K562 (cell line): Measurements from ENCODE around the gene RPL22L1. TPM values are rescaled to one million over a fixed set of nuclear protein-coding genes. Genes with fewer than 3 reads are reported as not detected.
A peak's percentile ranks its signal among the peaks of the same experiment; 100 is the strongest.

Source experiments
- ATAC-seq: fragments of 200-7000 bp; cut with Tn5 transposase; 3 replicates; pipeline ENCODE4 v1.9.1; 2020; ENCODE audit warnings: moderate library complexity
- BruUV-seq: library from RNA; stranded (reverse); fragments of 400-500 nt; replicated peaks from 2 replicates; lab custom pipeline; 2021; lab: Mats Ljungman, UMichigan
- CTCF ChIA-PET: fragments of 300-600 bp; formaldehyde crosslinking; extraction: SDS; loops from one replicate; lab custom pipeline; 2021; ENCODE audit warnings: low intra/inter-chr PET ratio; lab: Yijun Ruan, JAX
- POLR2A ChIA-PET: fragments of 300-600, 350-650 bp; sonication (Branson Sonifier 250); formaldehyde crosslinking; extraction: SDS; loops from one replicate; lab custom pipeline; 2021; ENCODE audit warnings: antibody characterized with exemption, inconsistent platforms; lab: Yijun Ruan, JAX
- DNase-seq, 4 experiments: peaks; one replicate each; pipeline versions ENCODE4 v3.0.0 to v3.0.0-alpha.2; 2011 to 2018; ENCODE audit warnings: low spot score in 3 of 4, mixed read lengths in 3 of 4; ENCODE audit errors: extremely low read depth in 1 of 4
- FAIRE-seq: peaks from 2 replicates; lab custom pipeline; 2011; peaks lifted over from hg19 to GRCh38; lab: Jason Lieb, UNC
- H2AFZ ChIP-seq: 2 replicates; pipeline ENCODE4 v1.6.0; 2011; ENCODE audit warnings: low read depth, low read length, control low read depth, inconsistent platforms
- H3K27ac ChIP-seq: fragments of 200-600 bp; 3 replicates; pipeline ENCODE4 v1.8.0; 2011; ENCODE audit warnings: low read depth, mild to moderate bottlenecking, control low read depth, inconsistent platforms, low read length, moderate library complexity, mixed read lengths; ENCODE audit errors: extremely low read depth
- H3K27me3 ChIP-seq, 2 experiments: fragments of 300-600 bp in 1 of 2; 2 replicates in 1 of 2; 3 replicates in 1 of 2; pipeline versions ENCODE4 v1.6.0 to v1.8.0; 2011; ENCODE audit warnings: inconsistent platforms in 2 of 2, low read length in 2 of 2, mild to moderate bottlenecking in 1 of 2, mixed read lengths in 1 of 2, moderate library complexity in 1 of 2; ENCODE audit not compliant: control insufficient read depth in 2 of 2, insufficient read depth in 2 of 2
- H3K36me3 ChIP-seq: fragments of 300-600 bp; 3 replicates; pipeline ENCODE4 v1.8.0; 2011; ENCODE audit warnings: mild to moderate bottlenecking, low read length, inconsistent platforms; ENCODE audit not compliant: control insufficient read depth, insufficient read depth
- H3K4me1 ChIP-seq, 2 experiments: fragments of 200-600 bp in 1 of 2; replicated peaks in 1 of 2; 2 replicates in 1 of 2; 3 replicates in 1 of 2; pipeline versions ENCODE4 v1.5.1 to v1.8.0; 2011; ENCODE audit warnings: inconsistent platforms in 2 of 2, low read length in 2 of 2, mild to moderate bottlenecking in 1 of 2, mixed read lengths in 1 of 2, moderate library complexity in 1 of 2; ENCODE audit not compliant: control insufficient read depth in 2 of 2, insufficient read depth in 2 of 2
- H3K4me2 ChIP-seq: 2 replicates; pipeline ENCODE4 v1.6.1; 2011; ENCODE audit warnings: low read length, control low read depth, inconsistent platforms, mixed read lengths; ENCODE audit not compliant: insufficient read depth
- H3K4me3 ChIP-seq: fragments of 200-600 bp; sonication (generic), shearing (Covaris generic); 2 replicates; pipeline ENCODE4 v1.5.1; 2016; ENCODE audit warnings: control low read depth, inconsistent platforms
- H3K79me2 ChIP-seq: fragments of 200-600 bp; 3 replicates; pipeline ENCODE4 v1.8.0; 2011; ENCODE audit warnings: low read length, inconsistent platforms; ENCODE audit not compliant: control insufficient read depth, insufficient read depth
- H3K9ac ChIP-seq, 2 experiments: 2 replicates each; pipeline versions ENCODE4 v1.6.0 to v1.6.1; 2011; ENCODE audit warnings: low read depth in 2 of 2, low read length in 2 of 2, control low read depth in 1 of 2, inconsistent platforms in 1 of 2, mild to moderate bottlenecking in 1 of 2, mixed read lengths in 1 of 2; ENCODE audit not compliant: insufficient read depth in 1 of 2
- H3K9me1 ChIP-seq: one replicate; pipeline ENCODE4 v1.6.0; 2011; ENCODE audit warnings: inconsistent platforms, mild to moderate bottlenecking, low read length, moderate library complexity; ENCODE audit not compliant: control insufficient read depth, insufficient read depth
- H3K9me3 ChIP-seq: replicated peaks from 2 replicates; pipeline ENCODE4 v1.5.1; 2011; ENCODE audit warnings: low read depth, low read length, inconsistent platforms; ENCODE audit not compliant: control insufficient read depth, insufficient read depth
- H4K20me1 ChIP-seq: replicated peaks from 2 replicates; pipeline ENCODE4 v1.6.1; 2011; ENCODE audit warnings: low read length, inconsistent platforms, mixed read lengths; ENCODE audit not compliant: control insufficient read depth, insufficient read depth
- BCL6 ChIP-seq: fragments of 250-450 bp; sonication (Bioruptor Pico); IDR thresholded peaks from 2 replicates; pipeline ENCODE4 v1.4.0; 2020
- C11orf30 ChIP-seq: fragments of 450-650 bp; IDR thresholded peaks from 2 replicates; pipeline ENCODE4 v1.6.1; 2016; ENCODE audit warnings: low read depth, mild to moderate bottlenecking
- CBX3 ChIP-seq, 2 experiments: IDR thresholded peaks; 1 replicate in 1 of 2; 2 replicates in 1 of 2; pipeline ENCODE4 v1.6.1; 2012; ENCODE audit warnings: inconsistent platforms in 2 of 2, low read length in 2 of 2, borderline replicate concordance in 1 of 2, control low read depth in 1 of 2
- GATAD2B ChIP-seq: fragments of 450-650 bp; IDR thresholded peaks from 2 replicates; pipeline ENCODE4 v1.6.1; 2017; ENCODE audit warnings: mild to moderate bottlenecking, borderline replicate concordance
- MAFF ChIP-seq: IDR thresholded peaks from 2 replicates; pipeline ENCODE4 v1.6.1; 2012; ENCODE audit warnings: low read length, improper control_type of control experiment
- MAFG ChIP-seq: fragments of 450-650 bp; conservative IDR thresholded peaks from 2 replicates; pipeline ENCODE4 v1.6.1; 2016; ENCODE audit warnings: missing genetic modification characterization, missing compliant biosample characterization
- PURB ChIP-seq: sonication (generic); formaldehyde crosslinking; IDR thresholded peaks from 2 replicates; pipeline ENCODE4 v1.9.0; 2021; ENCODE audit warnings: low read depth, mild to moderate bottlenecking, missing genetic modification reagents
- SMARCA4 ChIP-seq: fragments of 450-650 bp; IDR thresholded peaks from 2 replicates; pipeline ENCODE4 v1.6.1; 2016
- SNRNP70 ChIP-seq: fragments of 200-400 bp; formaldehyde crosslinking; optimal IDR thresholded peaks from 2 replicates; pipeline ENCODE3; 2017; ENCODE audit warnings: low read depth, low read length
- ZNF316 ChIP-seq: fragments of 450-650 bp; IDR thresholded peaks from 2 replicates; pipeline ENCODE4 v1.6.1; 2016
- ZNF830 ChIP-seq: fragments of 250-450 bp; sonication (Bioruptor Pico); IDR thresholded peaks from 2 replicates; pipeline ENCODE4 v1.5.0; 2021; ENCODE audit warnings: mild to moderate bottlenecking
- WGBS: fragments of 100-300 bp; shearing (Covaris generic); methylation state at CpG from one replicate; pipeline ENCODE4 v1.1.6; 2016; ENCODE audit warnings: low coverage, mixed read lengths; ENCODE audit not compliant: insufficient coverage; ENCODE audit errors: missing lambda C conversion rate; 5-methylcytosine and 5-hydroxymethylcytosine counted together
- in situ Hi-C: fragments of 300-500 bp; cut with MboI; formaldehyde crosslinking; loops from 4 replicates; pipeline ENCODE4 v1.15.0; 2018; ENCODE audit warnings: inconsistent platforms, mixed read lengths
- intact Hi-C: fragments of 100-400 bp; cut with micrococcal nuclease; formaldehyde crosslinking; loops from 2 replicates; pipeline ENCODE4 v1.14.2; 2022
- polyA plus RNA-seq, 8 experiments: library from polyadenylated mRNA; depleted of rRNA in 4 of 8; stranded (reverse) in 5 of 8; unstranded in 3 of 8; fragments of >200 nt; fragmentation: Nextera tagmentation in 2 of 8; fragmentation: Illumina TruSeq in 1 of 8; extraction: Ambion mirVana in 2 of 8; extraction: Trizol in 1 of 8; gene quantifications; 2 replicates each; pipeline versions ENCODE4 v1.2.1 to v1.2.3, GENCODE V29; 2011 to 2014; ENCODE audit warnings: inconsistent platforms in 1 of 8, missing spikeins in 1 of 8
- total RNA-seq, 7 experiments: library from RNA; depleted of rRNA in 6 of 7; stranded (reverse); fragments of >200 nt in 6 of 7; fragmentation: Illumina TruSeq in 2 of 7; extraction: Trizol in 2 of 7; gene quantifications; 2 replicates each; pipeline versions ENCODE4 v1.2.1 to v1.2.3, GENCODE V29; 2011 to 2021; ENCODE audit warnings: low replicate concordance in 1 of 7

The RPL22L1 gene
- total and polyA plus RNA-seq, 9 of the 15 experiments (the other 6 are each of a cell fraction or from before 2014, with no cell fraction given), result 53.9 to 198 (median 108) TPM

DNA sequence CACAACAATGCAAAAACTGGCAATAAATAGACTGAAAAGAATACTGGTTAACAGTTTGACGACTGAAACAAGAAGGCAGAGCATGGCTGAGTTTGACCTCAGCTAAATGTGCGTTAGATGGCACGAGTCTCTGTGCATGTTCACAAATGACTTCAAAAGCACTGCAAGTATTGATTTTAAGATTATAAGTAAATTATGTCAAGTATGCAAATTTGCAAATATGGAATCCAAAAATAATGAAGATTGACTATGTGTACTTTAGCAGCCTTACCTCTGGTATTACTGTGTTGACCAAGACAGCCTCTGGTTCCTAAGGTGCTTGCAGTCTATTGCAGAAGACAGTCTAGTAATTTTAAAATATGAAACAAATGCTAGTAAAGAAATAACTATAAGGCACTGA, 41.1 kb upstream of the RPL22L1 start:
- Histone ChIP-seq H3K9ac (no peak overlapping the region), H3K79me2 (peaks cover 18% of the 10 kb centered on the region), H3K36me3 (no peaks in the 10 kb centered on the region), H3K9me3 (peaks cover 11% of the 10 kb centered on the region), H3K4me1 (peaks cover 8 to 14% of the 10 kb centered on the region in 2 experiments; a peak in 4 of 5 replicates), H4K20me1 (no peaks in the 10 kb centered on the region), H3K27ac (no peak overlapping the region), H3K4me2 (no peak overlapping the region), H2AFZ (no peak overlapping the region), H3K4me3 (no peak overlapping the region), H3K27me3 (no peaks in the 10 kb centered on the region), H3K9me1 (peaks cover 3% of the 10 kb centered on the region)
- ChIA-PET POLR2A (no interaction called here), CTCF (no interaction called here)
- ATAC-seq (no peak), FAIRE-seq (no peak), DNase-seq (no peak)
- in situ Hi-C loops, result no loop called here
- no TSS peak for BruUV-seq
- 71% methylated on average over 3 of the region's 3 CpGs for WGBS
- TF ChIP-seq SMARCA4 (no peak), MAFG (peak; percentile 42), ZNF316 (peak; percentile 86), BCL6 (CRISPR knock-in tag) (no peak), SNRNP70 (no peak), PURB (CRISPR knock-in tag) (no peak), C11orf30 (peak; percentile 62), ZNF830 (CRISPR knock-in tag) (no peak), MAFF (peak; percentile 53; the same call in 1 of the 2 replicates)
- intact Hi-C loops, result no loop called here

- ATAC-seq (no peak), FAIRE-seq (no peak), DNase-seq (no peak)
- Histone ChIP-seq H3K79me2 (peaks cover 20% of the 10 kb centered on the region), H3K4me3 (no peak overlapping the region), H4K20me1 (no peaks in the 10 kb centered on the region), H3K4me2 (no peak overlapping the region), H3K27me3 (no peaks in the 10 kb centered on the region), H3K27ac (no peak overlapping the region), H3K36me3 (peaks cover 2% of the 10 kb centered on the region; the same call in 1 of the 3 replicates), H3K9ac (no peak overlapping the region), H2AFZ (no peak overlapping the region), H3K9me1 (peaks cover 3% of the 10 kb centered on the region), H3K9me3 (peaks cover 11% of the 10 kb centered on the region), H3K4me1 (peaks cover 8 to 14% of the 10 kb centered on the region in 2 experiments; a peak in 4 of 5 replicates)
- in situ Hi-C loops, result no loop called here
- intact Hi-C loops, result no loop called here
- CTCF ChIA-PET, result no interaction called here
- POLR2A ChIA-PET, result interaction anchor here (0.5 to 0.7 kb wide), 2 partner anchors 69 to 842 kb away, joined by 3 read pairs; no protein-coding TSS in a partner anchor
- no TSS peak for BruUV-seq
- peak in 1 of 2 experiments; percentile 48; a peak in 1 of 3 replicates for TF ChIP-seq CBX3 (IDR thresholded peaks at IDR 0.05; ENCODE audit: borderline replicate concordance in 1 of 2, low read length in 2 of 2)
- TF ChIP-seq GATAD2B, result no peak
Measured at GRCh38 chr3:170910542-170910941, 40.5 kb upstream of the RPL22L1 start.
